Measurements from ENCODE around the gene DPH7.
"Not testable (repeated sequence)": the region's sequence is repeated elsewhere in the genome, so short reads cannot be mapped to it uniquely, and the experiment has no call there.

DPH7 gene

GRCh38 chr9:137580209-137580953 lies 1.7 kb upstream of the DPH7 start:
- DNase-seq: no peak

DNA sequence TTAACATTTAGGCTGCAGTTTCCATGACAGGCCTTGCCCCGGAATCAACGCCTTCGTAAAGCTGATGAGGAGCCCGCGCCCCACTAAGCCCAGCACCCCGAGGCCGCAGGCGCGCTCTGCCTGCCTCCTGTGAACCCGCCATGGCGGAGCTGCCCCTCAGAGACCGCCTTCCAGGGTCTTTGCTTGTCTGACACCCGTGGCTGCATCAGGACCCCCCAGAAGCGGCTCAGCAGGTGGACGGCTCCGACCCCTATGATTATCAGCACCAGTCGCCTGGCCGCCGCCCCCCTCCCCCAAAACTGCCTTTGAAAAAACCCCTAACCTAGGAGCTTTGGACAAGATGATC lies 507 bp upstream of the DPH7 start:
- no peak for DNase-seq

GRCh38 chr9:137575716-137576411 lies 2.9 kb downstream of the DPH7 start:
- no peak for DNase-seq

DNA sequence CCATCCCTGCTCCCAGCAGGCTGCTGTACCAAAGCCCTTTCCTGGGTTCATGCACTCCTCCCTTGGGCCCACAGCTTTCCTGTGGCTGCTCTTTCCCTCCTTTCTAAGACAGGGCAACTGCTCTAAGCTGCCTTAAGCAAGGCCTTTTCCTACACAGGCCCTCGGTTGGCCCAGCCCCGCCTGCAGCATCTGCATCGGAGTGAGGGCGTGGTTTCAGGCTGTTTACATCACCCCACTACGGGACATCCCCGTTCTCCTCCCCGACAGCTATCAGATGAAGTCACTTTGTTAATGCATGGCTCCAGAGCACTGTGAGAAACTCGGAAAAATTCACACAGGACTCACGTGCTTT lies 3.4 kb downstream of the DPH7 start:
- DNase-seq: no peak

DNA sequence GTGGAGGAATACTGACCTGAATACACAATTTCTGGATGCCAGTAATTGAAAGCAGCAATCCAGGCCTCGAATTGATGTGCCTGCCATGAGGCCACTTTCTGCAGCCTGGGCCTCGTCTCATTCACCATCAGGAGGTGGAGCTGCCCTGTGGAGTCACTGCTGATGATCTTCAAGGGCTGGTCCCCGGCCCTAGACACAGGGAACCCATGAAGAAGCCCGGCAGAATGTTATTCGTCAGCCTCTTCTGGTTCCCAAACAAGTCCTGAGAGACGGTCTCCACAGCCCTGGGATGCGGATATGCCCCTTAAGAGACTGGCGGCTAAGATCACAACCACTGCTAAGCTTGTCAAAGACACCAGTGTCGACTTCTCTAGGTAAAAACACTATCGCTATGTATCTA lies 4.5 kb downstream of the DPH7 start:
- no peak for DNase-seq

DNA sequence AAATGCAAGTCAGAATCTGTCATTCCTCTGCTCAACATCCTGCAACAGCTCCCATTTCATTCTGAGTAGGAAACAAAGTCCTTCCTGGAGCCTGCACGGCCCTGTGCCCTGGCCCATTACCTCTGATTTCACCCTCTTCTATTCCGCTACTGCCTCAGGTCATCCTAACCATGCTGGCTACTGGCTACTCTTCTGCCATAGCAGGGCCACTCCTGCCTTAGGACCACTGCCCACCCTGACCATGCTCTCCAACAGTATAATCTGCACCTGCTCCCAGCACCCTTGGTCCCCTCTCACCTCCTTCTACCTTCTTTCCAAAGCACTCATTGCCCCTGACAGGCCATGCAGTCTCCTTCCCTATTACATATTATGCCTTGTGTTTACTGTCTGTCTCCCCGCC lies 8.2 kb downstream of the DPH7 start:
- no peak for DNase-seq

DNA sequence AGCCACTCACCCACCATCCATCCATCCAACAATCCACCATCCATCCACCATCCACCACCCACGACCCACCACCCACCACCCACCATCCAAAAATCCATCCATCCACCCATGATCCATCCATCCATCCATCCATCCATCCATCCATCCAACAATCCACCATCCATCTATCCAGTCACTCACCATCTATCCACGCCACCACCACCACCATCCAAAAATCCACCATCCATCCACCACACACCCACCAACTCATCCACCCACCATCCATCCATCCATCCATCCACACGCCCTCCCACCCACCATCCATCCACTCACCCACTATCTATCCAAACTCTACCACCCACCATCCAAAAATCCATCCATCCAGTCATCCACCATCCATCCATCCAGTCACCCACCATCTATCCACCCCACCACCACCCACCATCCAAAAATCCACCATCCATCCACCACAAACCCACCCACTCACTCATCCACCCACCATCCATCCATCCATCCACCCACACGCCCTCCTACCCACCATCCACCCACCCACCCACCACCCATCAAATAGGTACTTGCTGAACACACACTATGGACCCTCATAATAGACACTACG lies 9.0 kb downstream of the DPH7 start:
- DNase-seq: no peak

GRCh38 chr9:137568445-137568844 lies 10.3 kb downstream of the DPH7 start:
- not testable (repeated sequence) for DNase-seq

DNA sequence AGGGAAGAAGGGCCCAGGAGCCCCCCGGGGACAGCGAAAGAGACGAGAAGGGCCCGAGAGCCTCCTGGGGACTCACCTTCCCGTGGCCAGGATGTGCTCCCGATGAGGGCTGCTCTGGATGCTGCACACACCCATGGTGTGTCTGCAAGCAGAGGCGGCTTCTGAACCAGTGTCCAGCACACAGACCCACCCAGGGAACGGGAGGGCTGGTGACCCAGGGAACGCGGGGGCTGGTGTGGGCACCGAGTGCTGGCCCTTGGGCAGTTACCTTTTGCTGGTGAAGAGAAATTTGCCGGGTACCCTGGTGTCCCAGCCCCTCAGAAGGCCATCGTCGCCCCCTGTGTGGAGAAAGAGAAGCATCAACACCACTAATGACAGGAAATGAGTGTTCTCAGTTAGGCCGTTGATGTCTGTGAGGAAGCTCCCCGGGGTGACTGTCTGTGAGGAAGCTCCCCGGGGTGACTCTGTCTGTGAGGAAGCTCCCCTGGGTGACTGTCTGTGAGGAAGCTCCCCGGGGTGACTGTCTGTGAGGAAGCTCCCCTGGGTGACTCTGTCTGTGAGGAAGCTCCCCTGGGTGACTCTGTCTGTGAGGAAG lies 13.8 kb downstream of the DPH7 start:
- DNase-seq: no peak

- DNase-seq: no peak
These were observed 14.6 kb downstream of the DPH7 start for GRCh38 chr9:137564134-137564533.

DNA sequence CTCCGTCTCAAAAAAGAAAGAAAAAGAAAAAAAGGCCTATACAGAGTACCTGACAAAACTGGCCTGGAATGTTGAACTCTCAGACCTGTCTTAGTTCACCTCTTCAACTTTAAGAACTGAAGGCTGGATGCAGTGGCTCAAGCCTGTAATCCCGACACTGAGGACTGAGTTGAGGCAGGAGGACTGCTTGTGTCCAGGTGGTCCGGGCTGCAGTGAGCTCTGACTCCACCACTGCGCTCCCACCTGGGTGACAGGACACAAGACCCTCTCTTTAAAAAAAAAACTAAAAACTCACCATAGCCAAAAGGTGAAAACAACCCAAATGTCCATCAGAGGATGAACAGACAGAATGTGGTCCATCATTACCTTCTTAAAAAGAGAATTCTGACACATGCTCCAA lies 20.6 kb downstream of the DPH7 start:
- no peak for DNase-seq

GRCh38 chr9:137556069-137556838 lies 22.5 kb downstream of the DPH7 start:
- no peak for DNase-seq

GRCh38 chr9:137555179-137555578 lies 23.5 kb downstream of the DPH7 start:
- DNase-seq: no peak

DNA sequence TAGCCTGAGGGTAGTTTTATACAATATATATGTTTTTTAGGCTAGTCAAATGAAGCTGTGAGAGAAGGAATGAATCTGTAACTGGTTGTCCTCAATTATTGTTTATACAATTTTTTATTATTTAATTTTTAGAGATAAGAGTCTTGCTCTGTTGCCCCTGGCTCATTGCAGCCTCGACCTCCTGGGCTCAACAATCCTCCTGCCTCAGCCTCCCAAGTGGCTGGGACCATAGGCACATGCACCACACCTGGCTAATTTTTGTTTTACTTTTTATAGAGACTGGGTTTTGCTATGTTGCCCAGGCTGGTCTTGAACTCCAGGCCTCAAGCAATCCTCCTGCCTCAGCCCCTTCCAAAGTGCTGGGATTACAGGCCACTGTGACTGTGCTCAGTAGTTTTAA lies 24.4 kb downstream of the DPH7 start:
- no peak for DNase-seq

GRCh38 chr9:137553654-137554053 lies 25.1 kb downstream of the DPH7 start:
- not testable (repeated sequence) for DNase-seq

- DNase-seq: peak in 2 of 4 experiments; percentile 10 to 20
These were observed 26.5 kb downstream of the DPH7 start for GRCh38 chr9:137552022-137552768.

- DNase-seq: peak; percentile 93 to 99 (median 95)
These were observed 27.3 kb downstream of the DPH7 start, which contains the start of gene MRPL41 for GRCh38 chr9:137551264-137552021. Gene MRPL41 (plus strand): TSS chr9:137551879. CDS start chr9:137552082, 203 bp downstream.

GRCh38 chr9:137550958-137551263 lies 27.8 kb downstream of the DPH7 start:
- not testable (repeated sequence) for DNase-seq

DNA sequence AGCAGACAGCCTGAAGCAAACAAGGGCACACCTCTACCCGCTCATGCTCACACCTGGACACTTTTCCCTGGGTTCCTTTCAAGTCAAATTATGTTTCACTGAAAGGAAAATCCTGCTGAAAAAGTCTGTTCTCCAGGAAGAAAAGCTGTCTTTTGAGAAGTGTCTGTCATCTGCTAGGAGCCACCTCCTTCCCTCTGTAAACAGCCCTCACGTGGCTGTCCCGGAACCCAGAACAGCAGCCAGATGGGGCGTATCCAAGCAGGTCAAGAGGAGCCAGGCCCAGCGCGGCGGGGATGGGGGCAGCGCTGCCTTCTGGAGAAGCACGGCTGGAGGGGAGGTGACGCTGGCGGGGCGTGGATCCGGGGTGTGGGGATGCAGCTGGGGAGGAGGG lies 28.5 kb downstream of the DPH7 start, which contains the start of gene PNPLA7:
TSS of gene PNPLA7 (minus strand) at position 172 of the 391 bp plus-strand sequence. CDS start 205 bp downstream, outside the sequence.
- DNase-seq: peak; percentile 79 to 92 (median 88)

DNA sequence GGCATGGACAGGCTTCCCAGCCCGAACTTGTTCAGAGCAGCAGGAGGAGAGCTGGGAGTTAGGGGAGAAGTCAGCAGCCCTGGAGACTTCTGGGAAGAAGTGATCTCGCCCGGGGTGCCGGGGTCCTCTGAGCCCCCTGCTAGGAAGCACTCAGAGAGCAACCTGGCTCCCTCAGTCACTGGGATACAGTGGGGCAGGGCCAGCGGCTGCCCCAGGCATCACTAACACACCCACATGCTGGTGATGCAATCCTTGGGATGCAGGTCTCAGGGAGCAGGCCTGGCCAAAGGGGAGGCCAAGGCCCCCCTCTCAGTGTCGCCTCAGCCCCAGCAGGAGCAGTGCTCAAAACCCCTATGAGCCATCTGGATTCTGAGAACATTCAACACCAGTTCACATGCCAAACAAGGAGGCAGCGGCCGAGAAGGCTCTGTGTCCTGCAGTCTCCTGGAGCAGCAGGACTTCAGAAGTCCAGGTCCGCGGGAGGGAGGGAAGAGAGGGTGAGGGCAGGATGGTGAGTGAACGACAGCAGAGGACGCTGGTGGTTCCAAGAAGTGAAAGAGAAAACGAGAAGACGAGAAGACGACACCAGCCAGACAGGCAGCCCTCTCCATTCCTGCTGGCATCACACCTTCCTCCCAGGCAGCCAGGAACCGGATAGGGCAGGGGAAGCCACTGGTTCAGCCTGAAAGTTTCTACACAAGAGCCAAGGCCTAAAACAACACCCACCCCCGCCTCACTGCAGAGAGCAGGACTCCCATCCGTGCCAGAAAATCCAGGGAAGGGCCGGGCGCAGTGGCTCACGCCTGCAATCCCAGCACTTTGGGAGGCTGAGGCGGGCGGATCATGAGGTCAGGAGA lies 30.8 kb downstream of the DPH7 start:
- DNase-seq: no peak
